Measurements from ENCODE around the gene DAND5.

- no peak for TF ChIP-seq CTCF (conservative IDR thresholded peaks at IDR 0.05; ENCODE audit: low read length)
- no peak for TF ChIP-seq EZH2phosphoT487 (IDR thresholded peaks at IDR 0.05; ENCODE audit: borderline replicate concordance)
Observed at GRCh38 chr19:12946092-12946721, 23.2 kb upstream of the DAND5 start.
